Stimulated activated CD8-positive, alpha-beta memory T cell treated with anti-CD3 and anti-CD28 coated beads, Interleukin-4, amount 100 ng/mL, for 48 hours (primary cell): Measurements from ENCODE around the gene TMEM138.

ENCODE experiments used
- DNase-seq: peaks from one replicate; pipeline ENCODE4 v3.0.0-alpha.2; 2020

The TMEM138 gene

GRCh38 chr11:61361741-61362541, at the start of gene TMEM138, which contains the start of gene CYB561A3:
TSS of gene TMEM138 (plus strand) at chr11:61362374. CDS start at chr11:61364391, 2,017 bp downstream.
TSS of gene CYB561A3 (minus strand) at chr11:61361882. CDS start at chr11:61356713, 5,169 bp downstream.
- peak; percentile 93 for DNase-seq

- DNase-seq: no peak
Measured at GRCh38 chr11:61315260-61315659, 46.9 kb upstream of the TMEM138 start.

GRCh38 chr11:61325649-61326414, 36.3 kb upstream of the TMEM138 start:
- no peak for DNase-seq

GRCh38 chr11:61327669-61328071, 34.5 kb upstream of the TMEM138 start:
- DNase-seq: no peak

- no peak for DNase-seq
Measured at GRCh38 chr11:61328351-61328750, 33.8 kb upstream of the TMEM138 start.

- DNase-seq: no peak
Measured at GRCh38 chr11:61329871-61330270, 32.3 kb upstream of the TMEM138 start.

GRCh38 chr11:61331651-61332050, 30.5 kb upstream of the TMEM138 start:
- no peak for DNase-seq

- DNase-seq: peak; percentile 35
Measured at GRCh38 chr11:61332281-61332796, 29.8 kb upstream of the TMEM138 start.

GRCh38 chr11:61332797-61333549, 29.2 kb upstream of the TMEM138 start, which contains the start of the genes DDB1 and TKFC:
TSS of gene DDB1 (minus strand) at chr11:61333105. CDS start at chr11:61332968, 137 bp downstream.
TSS of gene TKFC (plus strand) at chr11:61333228. CDS start at chr11:61334729, 1,501 bp downstream.
- DNase-seq: peak; percentile 98

- peak; percentile 47 for DNase-seq
Measured at GRCh38 chr11:61333550-61334433, 28.4 kb upstream of the TMEM138 start.

- DNase-seq: peak; percentile 32
Measured at GRCh38 chr11:61334434-61335354, 27.5 kb upstream of the TMEM138 start.

GRCh38 chr11:61335355-61335710, 26.8 kb upstream of the TMEM138 start:
- no peak for DNase-seq

- peak; percentile 86 for DNase-seq
Measured at GRCh38 chr11:61336171-61336935, 25.8 kb upstream of the TMEM138 start.

- DNase-seq: no peak
Measured at GRCh38 chr11:61337706-61338470, 24.3 kb upstream of the TMEM138 start.

- no peak for DNase-seq
Measured at GRCh38 chr11:61338783-61339489, 23.2 kb upstream of the TMEM138 start.

GRCh38 chr11:61339490-61339878, 22.7 kb upstream of the TMEM138 start:
- DNase-seq: no peak

GRCh38 chr11:61340979-61341378, 21.2 kb upstream of the TMEM138 start:
- DNase-seq: no peak

- DNase-seq: no peak
Measured at GRCh38 chr11:61341706-61342105, 20.5 kb upstream of the TMEM138 start.
